ENCODE data around the gene SIX3.

Gene SIX3

GRCh38 chr2:44930274-44931197, 11.0 kb upstream of the SIX3 start:
- intact Hi-C loops (cut with DNase I), result no loop called here
- no peak for DNase-seq

- intact Hi-C loops (cut with DNase I), result no loop called here
- no peak for DNase-seq
These were observed 10.2 kb upstream of the SIX3 start for GRCh38 chr2:44931198-44931780.

GRCh38 chr2:44932079-44932478, 9.4 kb upstream of the SIX3 start:
- intact Hi-C loops (cut with DNase I), result no loop called here
- DNase-seq, result no peak

- DNase-seq, result no peak
- intact Hi-C loops (cut with DNase I), result no loop called here
These were observed 8.7 kb upstream of the SIX3 start for GRCh38 chr2:44932564-44933392.

- DNase-seq, result no peak
- intact Hi-C loops (cut with DNase I), result no loop called here
These were observed 8.0 kb upstream of the SIX3 start for GRCh38 chr2:44933434-44933951.

- intact Hi-C loops (cut with DNase I), result no loop called here
- no peak for DNase-seq
These were observed 7.2 kb upstream of the SIX3 start for GRCh38 chr2:44934038-44934982.

- intact Hi-C loops (cut with DNase I), result no loop called here
These were observed 6.3 kb upstream of the SIX3 start for GRCh38 chr2:44934983-44935728.

GRCh38 chr2:44935729-44936098, 5.8 kb upstream of the SIX3 start:
- intact Hi-C loops (cut with DNase I), result no loop called here

More at GRCh38 chr2:44934983-44935728, 6.3 kb upstream of the SIX3 start:
- no peak for DNase-seq

GRCh38 chr2:44936275-44936674, 5.2 kb upstream of the SIX3 start:
- DNase-seq, result no peak
- intact Hi-C loops (cut with DNase I), result no loop called here

More at GRCh38 chr2:44935729-44936098, 5.8 kb upstream of the SIX3 start:
- no peak for DNase-seq

- no peak for DNase-seq
- intact Hi-C loops (cut with DNase I), result no loop called here
These were observed 4.5 kb upstream of the SIX3 start for GRCh38 chr2:44936715-44937687.

GRCh38 chr2:44937688-44938240, 3.7 kb upstream of the SIX3 start:
- intact Hi-C loops (cut with DNase I), result no loop called here

GRCh38 chr2:44938287-44939105, 3.0 kb upstream of the SIX3 start:
- intact Hi-C loops (cut with DNase I), result no loop called here
- DNase-seq, result no peak

More at GRCh38 chr2:44937688-44938240, 3.7 kb upstream of the SIX3 start:
- DNase-seq, result no peak

- intact Hi-C loops (cut with DNase I), result no loop called here
- DNase-seq, result peak in 1 of 10 donors; percentile 85
These were observed 2.1 kb upstream of the SIX3 start for GRCh38 chr2:44939106-44940048.

GRCh38 chr2:44940049-44940494, 1.4 kb upstream of the SIX3 start:
- intact Hi-C loops (cut with DNase I), result no loop called here
- no peak for DNase-seq

- intact Hi-C loops (cut with DNase I), result no loop called here
- DNase-seq, result no peak
These were observed 604 bp upstream of the SIX3 start for GRCh38 chr2:44940732-44941464.

Data from posterior cingulate gyrus (tissue), 11 donors.